ENCODE results near the gene KCNK16.
"Not testable (repeated sequence)": the region's sequence is repeated elsewhere in the genome, so short reads cannot be mapped to it uniquely, and the experiment has no call there.

KCNK16 gene

GRCh38 chr6:39304951-39305350, 17.6 kb downstream of the KCNK16 start:
- DNase-seq: no peak

- no peak for DNase-seq
Measured at GRCh38 chr6:39303425-39304153, 18.9 kb downstream of the KCNK16 start.

- DNase-seq: peak; percentile 90
Measured at GRCh38 chr6:39302669-39303424, 19.7 kb downstream of the KCNK16 start.

- DNase-seq: no peak
Measured at GRCh38 chr6:39302011-39302410, 20.5 kb downstream of the KCNK16 start.

- no peak for DNase-seq
Measured at GRCh38 chr6:39301606-39302005, 20.9 kb downstream of the KCNK16 start.

- no peak for DNase-seq
Measured at GRCh38 chr6:39300739-39301138, 21.8 kb downstream of the KCNK16 start.

- no peak for DNase-seq
Measured at GRCh38 chr6:39298061-39298460, 24.4 kb downstream of the KCNK16 start.

- DNase-seq: no peak
Measured at GRCh38 chr6:39296745-39297640, 25.5 kb downstream of the KCNK16 start.

- no peak for DNase-seq
Measured at GRCh38 chr6:39295611-39296011, 26.9 kb downstream of the KCNK16 start.

GRCh38 chr6:39294899-39295298, 27.6 kb downstream of the KCNK16 start:
- no peak for DNase-seq

- no peak for DNase-seq
Measured at GRCh38 chr6:39294133-39294532, 28.4 kb downstream of the KCNK16 start.

GRCh38 chr6:39292637-39293036, 29.9 kb downstream of the KCNK16 start:
- no peak for DNase-seq

- no peak for DNase-seq
Measured at GRCh38 chr6:39289490-39289889, 33.0 kb downstream of the KCNK16 start.

GRCh38 chr6:39287601-39288000, 34.9 kb downstream of the KCNK16 start:
- no peak for DNase-seq

GRCh38 chr6:39286596-39286995, 35.9 kb downstream of the KCNK16 start:
- not testable (repeated sequence) for DNase-seq

GRCh38 chr6:39282774-39283173, 39.7 kb downstream of the KCNK16 start:
- DNase-seq: no peak

- DNase-seq: no peak
Measured at GRCh38 chr6:39281312-39281980, 41.1 kb downstream of the KCNK16 start.

- no peak for DNase-seq
Measured at GRCh38 chr6:39280247-39280731, 42.2 kb downstream of the KCNK16 start.

- no peak for DNase-seq
Measured at GRCh38 chr6:39279539-39279938, 43.0 kb downstream of the KCNK16 start.

- DNase-seq: no peak
Measured at GRCh38 chr6:39276379-39276995, 46.0 kb downstream of the KCNK16 start.

- DNase-seq: no peak
Measured at GRCh38 chr6:39274903-39275302, 47.6 kb downstream of the KCNK16 start.

GRCh38 chr6:39274471-39274870, 48.0 kb downstream of the KCNK16 start:
- DNase-seq: no peak

Measured in activated CD4-positive, CD25-positive, alpha-beta regulatory T cell treated with anti-CD3 and anti-CD28 coated beads, Interleukin-2, amount 50 U/mL, for 72 hours (primary cell).